AG09309 (cell line): Measurements from ENCODE around the gene TLNRD1.

ENCODE experiments used
- DNase-seq: peaks from one replicate; pipeline ENCODE4 v3.0.0-alpha.2; 2010; ENCODE audit warnings: low read depth
- H3K4me3 ChIP-seq: 2 replicates; pipeline ENCODE4 v1.5.1; 2011; ENCODE audit warnings: mild to moderate bottlenecking, low read depth, low read length, moderate library complexity; ENCODE audit not compliant: control insufficient read depth
- CTCF ChIP-seq: IDR thresholded peaks from 2 replicates; pipeline ENCODE4 v1.5.1; 2011; ENCODE audit warnings: mild to moderate bottlenecking, low read depth, low read length, inconsistent platforms; ENCODE audit not compliant: insufficient read depth, control insufficient read depth; ENCODE audit errors: missing control alignments

The TLNRD1 gene

GRCh38 chr15:81007428-81008064, 6.8 kb downstream of the TLNRD1 start:
- no peak overlapping the region for H3K4me3 ChIP-seq
- no peak for DNase-seq
- TF ChIP-seq CTCF, result no peak

GRCh38 chr15:81008312-81008711, 7.6 kb downstream of the TLNRD1 start:
- H3K4me3 ChIP-seq, result no peak overlapping the region
- no peak for TF ChIP-seq CTCF
- DNase-seq, result no peak

GRCh38 chr15:81010086-81010485, 9.4 kb downstream of the TLNRD1 start:
- DNase-seq, result no peak
- no peak for TF ChIP-seq CTCF
- no peak overlapping the region for H3K4me3 ChIP-seq

- DNase-seq, result no peak
- H3K4me3 ChIP-seq, result no peak overlapping the region
- TF ChIP-seq CTCF, result no peak
These were observed 10.9 kb downstream of the TLNRD1 start for GRCh38 chr15:81011593-81011992.

- no peak for DNase-seq
These were observed 11.9 kb downstream of the TLNRD1 start for GRCh38 chr15:81012588-81012987.

GRCh38 chr15:81013396-81013929, 12.7 kb downstream of the TLNRD1 start:
- no peak for DNase-seq
- H3K4me3 ChIP-seq, result no peak overlapping the region
- no peak for TF ChIP-seq CTCF

More at GRCh38 chr15:81012588-81012987, 11.9 kb downstream of the TLNRD1 start:
- no peak for TF ChIP-seq CTCF
- no peak overlapping the region for H3K4me3 ChIP-seq
